Parathyroid adenoma (tissue), 2 donors: ENCODE measurements around the gene SGSH.

Experiments used
- H2AFZ ChIP-seq: fragments of 300-600 bp; sonication (generic); one replicate; pipeline ENCODE4 v1.7.0; 2017; ENCODE audit warnings: antibody characterized with exemption, mild to moderate bottlenecking
- H3K27ac ChIP-seq: fragments of 300-600 bp; sonication (generic); one replicate; pipeline ENCODE4 v1.7.0; 2017
- H3K27me3 ChIP-seq: fragments of 300-600 bp; sonication (generic); one replicate; pipeline ENCODE4 v1.7.0; 2017; ENCODE audit warnings: low read length; ENCODE audit not compliant: control insufficient read depth, insufficient read depth
- H3K36me3 ChIP-seq: fragments of 300-600 bp; sonication (generic); one replicate; pipeline ENCODE4 v1.7.0; 2017; ENCODE audit warnings: low read length; ENCODE audit not compliant: control insufficient read depth, insufficient read depth
- H3K4me1 ChIP-seq: fragments of 300-600 bp; sonication (generic); one replicate; pipeline ENCODE4 v1.7.0; 2017; ENCODE audit warnings: control low read depth
- H3K4me2 ChIP-seq: fragments of 300-600 bp; sonication (generic); one replicate; pipeline ENCODE4 v1.7.0; 2017; ENCODE audit warnings: low read length
- H3K4me3 ChIP-seq: fragments of 300-600 bp; sonication (generic); one replicate; pipeline ENCODE4 v1.7.0; 2017; ENCODE audit warnings: low read depth, low read length
- H3K79me2 ChIP-seq: fragments of 300-600 bp; sonication (generic); one replicate; pipeline ENCODE4 v1.7.0; 2017; ENCODE audit warnings: control low read depth
- H3K9ac ChIP-seq: fragments of 300-600 bp; sonication (generic); one replicate; pipeline ENCODE4 v1.7.0; 2017; ENCODE audit warnings: mild to moderate bottlenecking
- H3K9me3 ChIP-seq: fragments of 300-600 bp; sonication (generic); one replicate; pipeline ENCODE4 v1.7.0; 2017; ENCODE audit warnings: low read length; ENCODE audit not compliant: control insufficient read depth
- CTCF ChIP-seq: fragments of 300-600 bp; sonication (generic); IDR thresholded peaks from one replicate; pipeline ENCODE4 v1.7.0; 2017; ENCODE audit warnings: antibody characterized with exemption, mild to moderate bottlenecking
- donor health status: primary hyperparathyroidism.

SGSH gene

GRCh38 chr17:80224683-80225082, 4.5 kb upstream of the SGSH start:
- Histone ChIP-seq H3K79me2 (peaks cover 11% of the 10 kb centered on the region), H3K27me3 (no peaks in the 10 kb centered on the region), H3K27ac (no peak overlapping the region), H3K4me2 (no peak overlapping the region), H3K9me3 (no peaks in the 10 kb centered on the region), H3K4me1 (peaks cover 7% of the 10 kb centered on the region), H3K36me3 (no peaks in the 10 kb centered on the region), H2AFZ (no peak overlapping the region), H3K9ac (no peak overlapping the region), H3K4me3 (no peak overlapping the region)
- TF ChIP-seq CTCF = no peak

- Histone ChIP-seq H3K79me2 (peaks cover 11% of the 10 kb centered on the region), H3K4me3 (no peak overlapping the region), H3K27me3 (no peaks in the 10 kb centered on the region), H3K9ac (no peak overlapping the region), H2AFZ (no peak overlapping the region), H3K36me3 (no peaks in the 10 kb centered on the region), H3K4me2 (no peak overlapping the region), H3K9me3 (no peaks in the 10 kb centered on the region), H3K27ac (no peak overlapping the region), H3K4me1 (peaks cover 12% of the 10 kb centered on the region)
- no peak for TF ChIP-seq CTCF
Observed at GRCh38 chr17:80223838-80224497, 3.8 kb upstream of the SGSH start.

- no peak for TF ChIP-seq CTCF
- Histone ChIP-seq H2AFZ (no peak overlapping the region), H3K9me3 (no peaks in the 10 kb centered on the region), H3K4me3 (no peak overlapping the region), H3K27me3 (no peaks in the 10 kb centered on the region), H3K27ac (no peak overlapping the region), H3K36me3 (no peaks in the 10 kb centered on the region), H3K4me1 (peaks cover 12% of the 10 kb centered on the region), H3K9ac (no peak overlapping the region), H3K4me2 (no peak overlapping the region), H3K79me2 (peaks cover 11% of the 10 kb centered on the region)
Observed at GRCh38 chr17:80223142-80223815, 3.1 kb upstream of the SGSH start.

GRCh38 chr17:80222376-80223141, 2.4 kb upstream of the SGSH start:
- no peak overlapping the region for H3K27ac ChIP-seq
- TF ChIP-seq CTCF = no peak
- no peak overlapping the region for H3K4me2 ChIP-seq
- no peak overlapping the region for H3K9ac ChIP-seq
- H3K36me3 ChIP-seq = no peaks in the 10 kb centered on the region
- no peaks in the 10 kb centered on the region for H3K27me3 ChIP-seq
- peaks cover 12% of the 10 kb centered on the region for H3K4me1 ChIP-seq
- no peak overlapping the region for H3K4me3 ChIP-seq
- no peaks in the 10 kb centered on the region for H3K9me3 ChIP-seq
- no peak overlapping the region for H2AFZ ChIP-seq
- peaks cover 11% of the 10 kb centered on the region for H3K79me2 ChIP-seq
